Immature natural killer cell (primary cell): Measurements from ENCODE around the gene PFKFB3. TPM values are rescaled to one million over a fixed set of nuclear protein-coding genes. Genes with fewer than 3 reads are reported as not detected.
"Not testable (repeated sequence)": the region's sequence is repeated elsewhere in the genome, so short reads cannot be mapped to it uniquely, and the experiment has no call there.

Source experiments
- DNase-seq, 3 donors: peaks; one replicate each; pipeline ENCODE4 v3.0.0; 2022; ENCODE audit warnings: mixed read lengths in 1 of 3
- H3K27ac Mint-ChIP-seq, 6 donors: one replicate each; pipeline ENCODE4 v1.8.0; 2020; ENCODE audit warnings: mixed read lengths in 6 of 6, mild to moderate bottlenecking in 5 of 6, inconsistent platforms in 4 of 6, moderate library complexity in 3 of 6
- H3K27me3 Mint-ChIP-seq, 3 donors: one replicate each; pipeline ENCODE4 v1.8.0; 2020 to 2021; ENCODE audit warnings: low read depth in 3 of 3, mild to moderate bottlenecking in 3 of 3, mixed read lengths in 3 of 3, moderate library complexity in 3 of 3, inconsistent platforms in 1 of 3
- H3K36me3 Mint-ChIP-seq, 3 donors: one replicate each; pipeline ENCODE4 v1.8.0; 2020; ENCODE audit warnings: mixed read lengths in 3 of 3, inconsistent platforms in 2 of 3, mild to moderate bottlenecking in 2 of 3
- H3K4me1 Mint-ChIP-seq, 2 donors: one replicate each; pipeline ENCODE4 v1.8.0; 2020; ENCODE audit warnings: inconsistent platforms in 2 of 2, mild to moderate bottlenecking in 2 of 2, mixed read lengths in 2 of 2, moderate library complexity in 1 of 2
- H3K4me3 Mint-ChIP-seq, 5 donors: one replicate each; pipeline ENCODE4 v1.8.0; 2020; ENCODE audit warnings: mild to moderate bottlenecking in 5 of 5, mixed read lengths in 5 of 5, inconsistent platforms in 3 of 5, moderate library complexity in 3 of 5
- H3K9me3 Mint-ChIP-seq, 6 donors: one replicate each; pipeline ENCODE4 v1.8.0; 2020; ENCODE audit warnings: mild to moderate bottlenecking in 6 of 6, mixed read lengths in 6 of 6, inconsistent platforms in 4 of 6, moderate library complexity in 3 of 6
- polyA plus RNA-seq, 3 donors: library from polyadenylated mRNA; unstranded; fragments of 300-500 nt; fragmentation: Illumina TruSeq; gene quantifications; one replicate each; pipeline ENCODE4 v1.2.3, GENCODE V29; 2021

The PFKFB3 gene
- polyA plus RNA-seq, 3 donors from 2014 or later = 3.2 to 8.0 (median 3.9) TPM

- Mint-ChIP-seq H3K4me3 (peak overlapping the region in 1 of 5 donors; percentile 18), H3K4me1 (peaks cover 44 to 47% of the 10 kb centered on the region in 2 donors), H3K27me3 (peaks cover 5 to 11% (median 11%) of the 10 kb centered on the region in 3 donors), H3K36me3 (no peaks in the 10 kb centered on the region), H3K27ac (peak overlapping the region; percentile 53 to 93 (median 63)), H3K9me3 (no peaks in the 10 kb centered on the region)
- DNase-seq = no peak
Measured at GRCh38 chr10:6274040-6274439, 71.3 kb downstream of the PFKFB3 start.

GRCh38 chr10:6274484-6274883, 71.8 kb downstream of the PFKFB3 start:
- H3K27ac Mint-ChIP-seq = peak overlapping the region; percentile 61 to 99 (median 94)
- DNase-seq = no peak
- H3K9me3 Mint-ChIP-seq = no peaks in the 10 kb centered on the region
- H3K27me3 Mint-ChIP-seq = peaks cover 5 to 11% (median 11%) of the 10 kb centered on the region in 3 donors
- H3K36me3 Mint-ChIP-seq = no peaks in the 10 kb centered on the region
- peak overlapping the region in 1 of 5 donors; percentile 89 for H3K4me3 Mint-ChIP-seq
- H3K4me1 Mint-ChIP-seq = peaks cover 40 to 43% of the 10 kb centered on the region in 2 donors

- Mint-ChIP-seq H3K27ac (peak overlapping the region; percentile 85 to 99 (median 94)), H3K9me3 (no peaks in the 10 kb centered on the region), H3K4me1 (peaks cover 34 to 38% of the 10 kb centered on the region in 2 donors)
Measured at GRCh38 chr10:6275022-6275997, 72.6 kb downstream of the PFKFB3 start.

GRCh38 chr10:6276356-6276755, 73.6 kb downstream of the PFKFB3 start:
- Mint-ChIP-seq H3K27me3 (peaks cover 4 to 11% (median 6%) of the 10 kb centered on the region in 3 donors), H3K36me3 (no peaks in the 10 kb centered on the region), H3K4me3 (no peak overlapping the region), H3K9me3 (no peaks in the 10 kb centered on the region), H3K4me1 (peaks cover 23 to 31% of the 10 kb centered on the region in 2 donors), H3K27ac (peak overlapping the region in 2 of 6 donors; percentile 85 to 99)
- DNase-seq = no peak

More at GRCh38 chr10:6275022-6275997, 72.6 kb downstream of the PFKFB3 start:
- DNase-seq = peak; percentile 76 to 88 (median 79)
- Mint-ChIP-seq H3K36me3 (no peaks in the 10 kb centered on the region), H3K4me3 (peak overlapping the region; percentile 74 to 89 (median 79)), H3K27me3 (peaks cover 4 to 11% (median 8%) of the 10 kb centered on the region in 3 donors)

- H3K27me3 Mint-ChIP-seq = peaks cover 4 to 14% (median 6%) of the 10 kb centered on the region in 3 donors
- no peaks in the 10 kb centered on the region for H3K9me3 Mint-ChIP-seq
- H3K27ac Mint-ChIP-seq = no peak overlapping the region
- DNase-seq = no peak
- H3K4me3 Mint-ChIP-seq = no peak overlapping the region
- H3K36me3 Mint-ChIP-seq = no peaks in the 10 kb centered on the region
- H3K4me1 Mint-ChIP-seq = peaks cover 20 to 24% of the 10 kb centered on the region in 2 donors
Measured at GRCh38 chr10:6278519-6279120, 75.9 kb downstream of the PFKFB3 start.

GRCh38 chr10:6279540-6280267, 77.0 kb downstream of the PFKFB3 start:
- Mint-ChIP-seq H3K9me3 (no peaks in the 10 kb centered on the region), H3K4me3 (no peak overlapping the region), H3K4me1 (peaks cover 17 to 20% of the 10 kb centered on the region in 2 donors), H3K27me3 (peaks cover 4 to 14% (median 6%) of the 10 kb centered on the region in 3 donors), H3K27ac (no peak overlapping the region), H3K36me3 (no peaks in the 10 kb centered on the region)
- DNase-seq = no peak

- H3K36me3 Mint-ChIP-seq = no peaks in the 10 kb centered on the region
- no peaks in the 10 kb centered on the region for H3K9me3 Mint-ChIP-seq
- no peak overlapping the region for H3K4me3 Mint-ChIP-seq
- DNase-seq = no peak
- peak overlapping the region in 1 of 6 donors; percentile 18 for H3K27ac Mint-ChIP-seq
- H3K4me1 Mint-ChIP-seq = peaks cover 12 to 14% of the 10 kb centered on the region in 2 donors
- peaks cover 2 to 10% (median 4%) of the 10 kb centered on the region in 3 donors for H3K27me3 Mint-ChIP-seq
Measured at GRCh38 chr10:6280291-6280690, 77.6 kb downstream of the PFKFB3 start.

GRCh38 chr10:6282454-6282958, 79.8 kb downstream of the PFKFB3 start:
- H3K9me3 Mint-ChIP-seq = no peaks in the 10 kb centered on the region
- peaks cover 3 to 7% of the 10 kb centered on the region in 2 donors for H3K4me1 Mint-ChIP-seq
- DNase-seq = no peak
- no peak overlapping the region for H3K4me3 Mint-ChIP-seq
- no peaks in the 10 kb centered on the region for H3K36me3 Mint-ChIP-seq
- peaks cover 0 to 4% (median 2%) of the 10 kb centered on the region in 3 donors for H3K27me3 Mint-ChIP-seq
- no peak overlapping the region for H3K27ac Mint-ChIP-seq

- Mint-ChIP-seq H3K9me3 (no peaks in the 10 kb centered on the region), H3K27me3 (peaks cover 0 to 4% (median 2%) of the 10 kb centered on the region in 3 donors), H3K4me1 (peaks cover 2 to 7% of the 10 kb centered on the region in 2 donors), H3K36me3 (no peaks in the 10 kb centered on the region), H3K27ac (no peak overlapping the region), H3K4me3 (no peak overlapping the region)
- no peak for DNase-seq
Measured at GRCh38 chr10:6283655-6284054, 80.9 kb downstream of the PFKFB3 start.

GRCh38 chr10:6290621-6291020, 87.9 kb downstream of the PFKFB3 start:
- not testable (repeated sequence) for H3K4me1 Mint-ChIP-seq, H3K36me3 Mint-ChIP-seq, H3K4me3 Mint-ChIP-seq, DNase-seq, H3K27me3 Mint-ChIP-seq, H3K9me3 Mint-ChIP-seq
- H3K27ac Mint-ChIP-seq = peak overlapping the region in 1 of 6 donors; percentile 30

GRCh38 chr10:6292741-6293151, 90.0 kb downstream of the PFKFB3 start:
- Mint-ChIP-seq H3K9me3 (no peaks in the 10 kb centered on the region), H3K4me1 (peaks cover 6 to 10% of the 10 kb centered on the region in 2 donors), H3K27ac (peak overlapping the region in 1 of 6 donors; percentile 30), H3K4me3 (no peak overlapping the region), H3K27me3 (peaks cover 0 to 2% (median 2%) of the 10 kb centered on the region in 3 donors), H3K36me3 (peaks cover 0 to 3% (median 0%) of the 10 kb centered on the region in 3 donors)
- DNase-seq = no peak

- H3K27me3 Mint-ChIP-seq, H3K27ac Mint-ChIP-seq, H3K9me3 Mint-ChIP-seq, H3K36me3 Mint-ChIP-seq, DNase-seq, H3K4me3 Mint-ChIP-seq: not testable (repeated sequence)
- H3K4me1 Mint-ChIP-seq = peaks cover 18 to 19% of the 10 kb centered on the region in 2 donors
Measured at GRCh38 chr10:6296425-6296824, 93.7 kb downstream of the PFKFB3 start.

GRCh38 chr10:6296828-6297251, 94.1 kb downstream of the PFKFB3 start:
- peaks cover 13 to 16% of the 10 kb centered on the region in 2 donors for H3K4me1 Mint-ChIP-seq
- no peak for DNase-seq
- H3K4me3 Mint-ChIP-seq = no peak overlapping the region
- H3K27me3 Mint-ChIP-seq = peaks cover 2 to 5% (median 4%) of the 10 kb centered on the region in 3 donors
- H3K27ac Mint-ChIP-seq = peak overlapping the region in 2 of 6 donors; percentile 51 to 79
- H3K36me3 Mint-ChIP-seq = peaks cover 0 to 3% (median 0%) of the 10 kb centered on the region in 3 donors
- H3K9me3 Mint-ChIP-seq = no peaks in the 10 kb centered on the region
